HG03103 (cell line): ENCODE results near the gene ANKRD50.
A peak's percentile ranks its signal among the peaks of the same experiment; 100 is the strongest.

Source experiments
- ATAC-seq: cut with Tn5 transposase; IDR thresholded peaks from one replicate; pipeline ENCODE4 v1.9.1; 2021; ENCODE audit warnings: low read depth; ENCODE audit not compliant: unreplicated experiment

The ANKRD50 gene

DNA sequence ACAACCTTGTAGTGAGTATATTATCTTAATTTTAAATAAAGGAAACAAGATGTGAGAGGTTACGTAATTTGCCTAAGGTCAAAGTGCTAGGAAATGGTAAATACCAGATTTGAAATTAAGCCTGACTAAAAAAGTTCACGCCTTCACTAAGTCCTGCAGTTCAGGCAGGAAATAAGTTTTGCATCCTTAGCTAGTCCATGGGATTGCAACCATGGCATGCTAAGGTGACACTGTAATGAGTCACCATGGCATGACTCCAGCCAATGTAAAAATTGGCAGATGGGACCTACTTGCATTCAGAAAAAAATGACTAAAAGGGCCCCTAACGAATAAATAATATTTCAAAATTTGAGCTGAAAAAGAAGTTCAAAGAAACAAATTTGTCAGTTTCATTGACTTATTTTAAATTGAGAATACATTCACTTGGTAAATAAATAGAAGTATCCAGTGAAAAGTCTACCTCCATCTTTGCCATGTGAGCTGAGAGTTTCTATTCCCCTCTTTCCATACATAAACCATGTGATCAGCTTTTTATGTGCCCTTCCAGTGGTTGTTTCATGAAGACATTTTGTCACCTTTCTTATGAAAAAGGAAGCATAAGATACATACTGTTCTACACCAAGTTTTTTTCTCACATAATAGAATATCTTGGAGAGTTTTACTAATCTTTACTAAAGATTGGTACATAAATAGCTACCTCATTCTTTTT lies 72.4 kb downstream of the ANKRD50 start:
- ATAC-seq, result no peak

DNA sequence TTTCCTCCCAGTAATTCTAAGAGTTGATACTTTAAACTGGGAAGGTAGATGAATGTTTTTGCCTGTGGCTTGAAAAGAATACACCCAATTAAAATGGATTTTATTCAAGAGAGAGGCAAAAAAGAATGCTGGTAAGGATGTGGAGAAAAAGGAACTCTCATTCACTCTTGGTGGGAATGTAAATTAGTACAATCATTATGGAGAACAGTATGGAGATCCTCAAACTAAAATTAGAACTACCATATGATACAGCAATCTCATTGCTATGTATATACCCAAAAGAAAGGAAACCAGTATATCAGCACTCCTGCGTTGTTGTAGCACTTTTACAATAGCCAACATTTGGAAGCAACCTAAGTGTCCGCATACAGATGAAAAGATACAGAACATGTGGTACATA lies 75.2 kb downstream of the ANKRD50 start:
- no peak for ATAC-seq

DNA sequence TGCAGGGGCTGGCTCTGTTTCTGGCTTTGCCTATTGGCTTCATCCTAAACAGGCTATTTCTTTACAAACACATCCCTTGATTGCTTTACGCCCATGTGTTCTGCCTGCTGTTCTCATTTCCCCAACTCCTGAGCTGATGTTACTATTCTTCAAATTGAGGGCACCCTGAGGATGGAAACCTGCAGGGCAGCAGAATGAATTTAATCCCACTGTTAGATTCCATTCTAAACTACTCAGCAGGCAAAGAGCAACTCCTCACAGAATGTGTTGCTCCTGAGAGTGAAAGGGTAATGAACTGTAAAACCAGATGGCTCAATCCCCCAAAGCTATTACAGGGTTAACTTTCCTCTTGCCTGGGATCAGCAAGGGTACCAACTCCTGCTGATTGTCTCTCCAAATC lies 75.7 kb downstream of the ANKRD50 start:
- no peak for ATAC-seq

DNA sequence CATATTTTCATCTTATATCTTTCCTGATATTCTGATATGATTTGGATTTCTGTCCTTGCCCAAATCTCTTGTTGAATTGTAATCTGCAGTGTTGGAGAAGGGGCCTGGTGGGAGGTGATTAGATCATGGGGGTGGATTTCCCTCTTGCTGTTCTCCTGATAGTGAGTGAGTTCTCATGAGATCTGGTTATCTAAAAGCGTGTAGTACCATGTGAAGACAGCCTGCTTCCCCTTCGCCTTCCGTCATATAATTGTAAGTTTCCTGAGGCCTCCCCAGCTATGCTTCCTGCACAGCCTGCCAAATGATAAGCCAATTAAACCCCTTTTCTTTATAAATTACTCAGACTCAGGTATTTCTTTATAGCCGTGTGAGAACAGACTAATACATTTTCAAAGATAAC lies 77.2 kb downstream of the ANKRD50 start:
- ATAC-seq, result no peak

DNA sequence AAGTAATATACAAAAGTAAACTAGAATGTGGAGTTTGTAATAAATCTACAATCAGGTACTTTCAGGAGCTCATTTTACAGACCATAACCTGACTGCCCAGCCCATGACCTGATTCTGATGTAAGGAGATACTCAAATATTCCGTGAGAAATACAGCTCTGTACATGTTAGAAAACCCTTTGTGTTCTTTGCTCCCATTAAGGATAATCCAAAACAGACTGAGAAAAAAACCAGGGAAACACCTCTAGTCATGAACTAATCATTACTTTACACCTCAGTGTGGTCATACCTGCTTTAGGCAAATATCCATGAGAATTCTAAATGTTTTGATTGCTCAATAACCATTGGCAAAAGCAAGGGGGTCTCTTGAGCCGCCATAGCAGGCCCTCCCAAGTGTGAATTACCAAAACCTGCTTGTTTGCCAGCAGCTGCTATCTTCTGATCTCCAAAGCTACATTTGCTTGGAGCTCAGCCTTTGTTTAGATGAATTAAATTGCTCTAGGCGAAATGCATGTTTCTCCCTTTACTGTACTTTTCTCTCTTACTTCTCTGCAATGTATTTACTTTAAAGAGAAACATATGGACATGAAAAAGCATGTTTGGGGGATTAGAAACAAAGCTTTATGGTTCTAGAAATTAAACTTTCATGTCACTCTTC lies 79.1 kb downstream of the ANKRD50 start:
- ATAC-seq, result no peak

DNA sequence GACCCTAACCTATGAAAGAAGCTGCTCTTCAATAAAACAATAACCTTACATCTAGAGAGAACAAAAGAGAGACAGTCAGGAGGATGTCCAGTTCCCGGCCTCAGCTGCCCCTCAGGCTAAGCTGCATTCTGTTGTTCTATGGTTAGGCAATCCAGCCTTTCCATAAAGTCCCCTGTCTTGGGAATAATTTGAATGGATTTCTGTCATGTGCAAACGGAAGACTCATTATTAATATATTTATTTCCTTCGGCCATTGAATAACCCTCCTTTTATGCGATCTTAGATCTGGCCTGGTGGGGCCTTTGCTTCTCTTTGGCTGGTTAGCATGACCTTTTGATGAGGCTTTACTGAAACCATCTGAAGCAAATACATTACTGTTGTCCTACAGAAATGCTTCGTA lies 80.1 kb downstream of the ANKRD50 start:
- ATAC-seq, result no peak

DNA sequence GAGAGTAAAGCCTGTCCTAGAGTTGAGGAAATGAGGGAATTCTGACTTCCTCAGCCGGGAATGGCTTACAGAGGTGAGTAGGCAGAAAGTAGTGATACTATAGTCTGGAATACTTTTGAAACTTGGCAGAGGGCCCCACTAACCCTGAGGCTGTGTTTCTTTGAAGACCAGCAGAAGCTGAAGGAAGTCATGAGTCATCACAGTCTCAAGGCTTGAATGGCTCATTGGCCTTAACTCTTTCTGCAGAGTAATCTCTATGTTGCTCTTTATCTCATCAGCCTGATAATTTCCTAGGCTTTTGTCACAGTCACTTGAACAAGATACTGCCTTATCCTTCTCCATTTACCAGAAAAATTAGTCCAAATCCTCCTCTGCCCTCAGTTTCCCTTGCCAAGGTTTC lies 80.8 kb downstream of the ANKRD50 start:
- peak; percentile 98 for ATAC-seq

DNA sequence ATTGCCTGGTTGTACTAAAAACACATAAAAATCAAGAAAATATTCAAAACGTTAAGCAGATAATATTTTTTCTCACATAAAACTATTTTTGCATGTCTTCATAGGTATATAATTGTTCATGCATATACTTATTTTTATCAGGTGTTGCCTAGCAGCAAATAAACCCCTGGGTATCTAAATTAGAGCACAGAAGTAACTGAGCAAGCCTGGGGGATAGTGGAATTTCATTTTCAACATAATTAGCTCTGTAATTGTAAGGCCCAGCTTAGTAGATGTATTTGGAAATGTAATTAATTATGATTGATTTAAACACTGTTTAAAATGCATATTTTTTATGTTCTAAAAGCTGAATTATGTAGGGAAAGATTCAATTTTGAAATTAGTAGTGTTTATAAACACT lies 82.9 kb downstream of the ANKRD50 start:
- ATAC-seq, result no peak
